HepG2 (cell line): ENCODE results near the gene RUNDC1. TPM values are rescaled to one million over a fixed set of nuclear protein-coding genes. Genes with fewer than 3 reads are reported as not detected.

Experiments
- AHDC1 ChIP-seq: sonication (generic); formaldehyde crosslinking; IDR thresholded peaks from 2 replicates; pipeline ENCODE4 v1.5.1; 2020; ENCODE audit warnings: mild to moderate bottlenecking, missing genetic modification reagents, borderline replicate concordance
- GZF1 ChIP-seq: sonication (generic); formaldehyde crosslinking; IDR thresholded peaks from 2 replicates; pipeline ENCODE4 v1.5.1; 2020; ENCODE audit warnings: mild to moderate bottlenecking, missing genetic modification reagents
- MYNN ChIP-seq: sonication (generic); formaldehyde crosslinking; IDR thresholded peaks from 2 replicates; pipeline ENCODE4 v1.4.0; 2020; ENCODE audit warnings: mild to moderate bottlenecking, low read depth, missing genetic modification reagents
- RBM39 ChIP-seq: fragments of 200-400 bp; formaldehyde crosslinking; IDR thresholded peaks from one replicate; pipeline ENCODE4 v1.6.1; 2018; ENCODE audit warnings: antibody characterized with exemption, mild to moderate bottlenecking, low read depth, low read length; ENCODE audit not compliant: poor library complexity, severe bottlenecking
- SRSF4 ChIP-seq: fragments of 200-400 bp; formaldehyde crosslinking; IDR thresholded peaks from one replicate; pipeline ENCODE4 v1.6.1; 2018; ENCODE audit warnings: mild to moderate bottlenecking, low read depth, low read length, moderate library complexity; ENCODE audit not compliant: poor library complexity, severe bottlenecking
- THAP7 ChIP-seq: sonication (generic); formaldehyde crosslinking; IDR thresholded peaks from 2 replicates; pipeline ENCODE4 v1.8.1; 2023; ENCODE audit warnings: mild to moderate bottlenecking, missing genetic modification reagents
- TIGD3 ChIP-seq: sonication (generic); formaldehyde crosslinking; IDR thresholded peaks from 2 replicates; pipeline ENCODE4 v1.5.1; 2020; ENCODE audit warnings: mild to moderate bottlenecking, missing genetic modification reagents, borderline replicate concordance
- ZFP37 ChIP-seq: sonication (generic); formaldehyde crosslinking; IDR thresholded peaks from 2 replicates; pipeline ENCODE4 v1.4.0; 2020; ENCODE audit warnings: missing genetic modification reagents, borderline replicate concordance
- ZFYVE20 ChIP-seq: sonication (generic); formaldehyde crosslinking; IDR thresholded peaks from 2 replicates; pipeline ENCODE4 v1.8.0; 2023; ENCODE audit warnings: low read depth, mild to moderate bottlenecking, moderate library complexity, missing genetic modification reagents, borderline replicate concordance
- ZNF101 ChIP-seq: sonication (generic); formaldehyde crosslinking; IDR thresholded peaks from 2 replicates; pipeline ENCODE4 v1.4.0; 2020; ENCODE audit warnings: mild to moderate bottlenecking, low read depth, missing genetic modification reagents, borderline replicate concordance
- ZNF264 ChIP-seq: sonication (generic); formaldehyde crosslinking; IDR thresholded peaks from 2 replicates; pipeline ENCODE4 v1.4.0; 2020; ENCODE audit warnings: missing genetic modification reagents
- ZNF331 ChIP-seq: sonication (generic); formaldehyde crosslinking; IDR thresholded peaks from 2 replicates; pipeline ENCODE4 v1.4.0; 2020; ENCODE audit warnings: missing genetic modification reagents
- ZNF33B ChIP-seq: sonication (generic); formaldehyde crosslinking; IDR thresholded peaks from 2 replicates; pipeline ENCODE4 v1.5.1; 2020; ENCODE audit warnings: mild to moderate bottlenecking, missing genetic modification reagents
- ZNF512 ChIP-seq: sonication (generic); formaldehyde crosslinking; IDR thresholded peaks from 2 replicates; pipeline ENCODE4 v1.4.0; 2020; ENCODE audit warnings: mild to moderate bottlenecking, missing genetic modification reagents
- ZNF580 ChIP-seq: IDR thresholded peaks from 2 replicates; pipeline ENCODE4 v1.6.1; 2016; ENCODE audit warnings: low read depth, borderline replicate concordance
- ZNF784 ChIP-seq: sonication (generic); formaldehyde crosslinking; IDR thresholded peaks from 2 replicates; pipeline ENCODE4 v1.5.1; 2020; ENCODE audit warnings: missing genetic modification reagents, mild to moderate bottlenecking, borderline replicate concordance
- ZNF850 ChIP-seq: sonication (generic); formaldehyde crosslinking; conservative IDR thresholded peaks from 2 replicates; pipeline ENCODE4 v1.9.0; 2021; ENCODE audit warnings: mild to moderate bottlenecking, missing genetic modification reagents
- polyA plus RNA-seq, 8 experiments: library from polyadenylated mRNA; depleted of rRNA in 3 of 8; stranded (reverse) in 7 of 8; unstranded in 1 of 8; fragments of >200 nt; fragmentation: Illumina TruSeq in 4 of 8; extraction: Trizol in 4 of 8; gene quantifications; 2 replicates each; pipeline versions ENCODE4 v1.2.1 to v1.2.3, GENCODE V29; 2011 to 2016; ENCODE audit warnings: low read depth in 4 of 8, missing spikeins in 1 of 8, mixed read lengths in 1 of 8; ENCODE audit not compliant: insufficient read depth in 1 of 8
- total RNA-seq, 5 experiments: library from RNA; depleted of rRNA; stranded (reverse); fragments of >200 nt; fragmentation: Illumina TruSeq; extraction: Trizol; gene quantifications; 2 replicates each; pipeline ENCODE4 v1.2.3, GENCODE V29; 2016; ENCODE audit warnings: low read depth in 1 of 5

The RUNDC1 gene
- total and polyA plus RNA-seq, 2 of the 13 experiments (the other 11 are each of a cell fraction or from before 2014, with no cell fraction given): 10.3 to 11.4 TPM

GRCh38 chr17:42975265-42975664 lies 5.1 kb upstream of the RUNDC1 start (continued):
- no peak for TF ChIP-seq ZNF784 (CRISPR knock-in tag)
- TF ChIP-seq ZNF850: no peak
- no peak for TF ChIP-seq ZNF33B (CRISPR knock-in tag)
- no peak for TF ChIP-seq SRSF4
- no peak for TF ChIP-seq ZNF580 (CRISPR knock-in tag)
- TF ChIP-seq RBM39: no peak
- TF ChIP-seq GZF1: no peak
- no peak for TF ChIP-seq ZFYVE20 (CRISPR knock-in tag)
- TF ChIP-seq ZNF101 (CRISPR knock-in tag): no peak
- TF ChIP-seq ZNF512: no peak
- no peak for TF ChIP-seq TIGD3 (CRISPR knock-in tag)
- no peak for TF ChIP-seq THAP7 (CRISPR knock-in tag)
- TF ChIP-seq MYNN (CRISPR knock-in tag): no peak
- TF ChIP-seq ZFP37 (CRISPR knock-in tag): no peak
- no peak for TF ChIP-seq ZNF264
- TF ChIP-seq ZNF331: no peak
- no peak for TF ChIP-seq AHDC1 (CRISPR knock-in tag)
